H9 (cell line): ENCODE results near the gene KCMF1. TPM values are rescaled to one million over a fixed set of nuclear protein-coding genes. Genes with fewer than 3 reads are reported as not detected.
"Not testable (repeated sequence)": the region's sequence is repeated elsewhere in the genome, so short reads cannot be mapped to it uniquely, and the experiment has no call there.

ENCODE experiments used
- DNase-seq: peaks from one replicate; pipeline ENCODE4 v3.0.0-alpha.2; 2017
- H2AFZ ChIP-seq: one replicate; pipeline ENCODE4 v1.6.1; 2013; ENCODE audit warnings: mild to moderate bottlenecking, low read length, control low read depth, moderate library complexity
- H2AK5ac ChIP-seq: 2 replicates; pipeline ENCODE4 v1.6.1; 2013; ENCODE audit warnings: low read length, control low read depth, mixed read lengths; ENCODE audit not compliant: insufficient read length
- H2BK120ac ChIP-seq: one replicate; pipeline ENCODE4 v1.6.1; 2013; ENCODE audit warnings: low read depth, mild to moderate bottlenecking, low read length, control low read depth, inconsistent platforms; ENCODE audit not compliant: poor library complexity, severe bottlenecking
- H2BK12ac ChIP-seq: 2 replicates; pipeline ENCODE4 v1.6.1; 2013; ENCODE audit warnings: low read length, control low read depth, mixed read lengths, low read depth; ENCODE audit not compliant: insufficient read length
- H2BK15ac ChIP-seq: 2 replicates; pipeline ENCODE4 v1.6.1; 2013; ENCODE audit warnings: low read depth, low read length, control low read depth
- H2BK20ac ChIP-seq: one replicate; pipeline ENCODE4 v1.6.1; 2013; ENCODE audit warnings: low read depth, mild to moderate bottlenecking, low read length, control low read depth, inconsistent platforms; ENCODE audit not compliant: poor library complexity, severe bottlenecking
- H2BK5ac ChIP-seq: 2 replicates; pipeline ENCODE4 v1.6.1; 2013; ENCODE audit warnings: low read length, control low read depth, mixed read lengths; ENCODE audit not compliant: insufficient read length
- H3K14ac ChIP-seq: 2 replicates; pipeline ENCODE4 v1.6.1; 2013; ENCODE audit warnings: low read length, control low read depth; ENCODE audit not compliant: insufficient read depth
- H3K18ac ChIP-seq: 2 replicates; pipeline ENCODE4 v1.6.1; 2013; ENCODE audit warnings: low read depth, mild to moderate bottlenecking, mixed read lengths, low read length, control low read depth; ENCODE audit not compliant: insufficient read length
- H3K23ac ChIP-seq: 2 replicates; pipeline ENCODE4 v1.6.1; 2013; ENCODE audit warnings: low read length, control low read depth, mixed read lengths, low read depth; ENCODE audit not compliant: insufficient read length
- H3K23me2 ChIP-seq: 2 replicates; pipeline ENCODE4 v1.6.1; 2013; ENCODE audit warnings: low read depth, mild to moderate bottlenecking, mixed read lengths, low read length, control low read depth; ENCODE audit not compliant: insufficient read length, poor library complexity, severe bottlenecking
- H3K27ac ChIP-seq: 2 replicates; pipeline ENCODE4 v1.5.1; 2013; ENCODE audit warnings: low read length, control low read depth, mixed read lengths, low read depth; ENCODE audit not compliant: insufficient read length
- H3K27me3 ChIP-seq: 2 replicates; pipeline ENCODE4 v1.6.1; 2013; ENCODE audit warnings: low read length, control low read depth, inconsistent platforms; ENCODE audit not compliant: insufficient read depth
- H3K4ac ChIP-seq: 2 replicates; pipeline ENCODE4 v1.6.1; 2013; ENCODE audit warnings: low read depth, mild to moderate bottlenecking, control low read depth, inconsistent platforms, low read length, moderate library complexity
- H3K4me1 ChIP-seq: 2 replicates; pipeline ENCODE4 v1.6.1; 2013; ENCODE audit warnings: low read length, control low read depth, inconsistent platforms; ENCODE audit not compliant: insufficient read depth
- H3K4me2 ChIP-seq: 2 replicates; pipeline ENCODE4 v1.6.1; 2013; ENCODE audit warnings: low read length, control low read depth, mixed read lengths; ENCODE audit not compliant: insufficient read length, insufficient read depth
- H3K56ac ChIP-seq: 2 replicates; pipeline ENCODE4 v1.6.1; 2013; ENCODE audit warnings: low read depth, mild to moderate bottlenecking, mixed read lengths, low read length, control low read depth; ENCODE audit not compliant: insufficient read length
- H3K79me1 ChIP-seq: 2 replicates; pipeline ENCODE4 v1.6.1; 2013; ENCODE audit warnings: low read depth, mild to moderate bottlenecking, moderate library complexity, low read length, control low read depth, inconsistent platforms; ENCODE audit not compliant: insufficient read depth, poor library complexity, severe bottlenecking
- H3K79me2 ChIP-seq: 2 replicates; pipeline ENCODE4 v1.6.1; 2013; ENCODE audit warnings: low read length, control low read depth, inconsistent platforms; ENCODE audit not compliant: insufficient read depth
- H3K9ac ChIP-seq: 2 replicates; pipeline ENCODE4 v1.6.1; 2013; ENCODE audit warnings: low read length, control low read depth, mixed read lengths; ENCODE audit not compliant: insufficient read length; ENCODE audit errors: extremely low read depth
- H3K9me3 ChIP-seq: one replicate; pipeline ENCODE4 v1.6.1; 2013; ENCODE audit warnings: low read depth, low read length, inconsistent platforms; ENCODE audit not compliant: control insufficient read depth
- H3T11ph ChIP-seq: one replicate; pipeline ENCODE4 v1.6.1; 2013; ENCODE audit warnings: mild to moderate bottlenecking, low read length, control low read depth, inconsistent platforms
- H4K20me1 ChIP-seq: one replicate; pipeline ENCODE4 v1.6.1; 2013; ENCODE audit not compliant: control insufficient read depth, insufficient read length, insufficient read depth
- H4K5ac ChIP-seq: 2 replicates; pipeline ENCODE4 v1.6.1; 2013; ENCODE audit warnings: low read depth, mild to moderate bottlenecking, mixed read lengths, low read length, control low read depth; ENCODE audit not compliant: insufficient read length
- H4K8ac ChIP-seq: replicated peaks from 2 replicates; pipeline ENCODE4 v1.6.1; 2013; ENCODE audit warnings: low read length, control low read depth, mixed read lengths, low read depth; ENCODE audit not compliant: insufficient read length
- H4K91ac ChIP-seq: 2 replicates; pipeline ENCODE4 v1.6.1; 2013; ENCODE audit warnings: low read depth, mild to moderate bottlenecking, moderate library complexity, mixed read lengths, low read length, control low read depth; ENCODE audit not compliant: insufficient read length
- H3K27ac Mint-ChIP-seq, 3 experiments: 2 replicates in 2 of 3; 3 replicates in 1 of 3; pipeline ENCODE4 v1.8.0; 2020 to 2021; ENCODE audit warnings: mixed read lengths in 3 of 3, mild to moderate bottlenecking in 1 of 3, moderate library complexity in 1 of 3
- H3K27me3 Mint-ChIP-seq: 2 replicates; pipeline ENCODE4 v1.8.0; 2021; ENCODE audit warnings: low read depth, mild to moderate bottlenecking, moderate library complexity, mixed read lengths
- H3K36me3 Mint-ChIP-seq, 3 experiments: 2 replicates in 2 of 3; 3 replicates in 1 of 3; pipeline ENCODE4 v1.8.0; 2020 to 2021; ENCODE audit warnings: low read depth in 3 of 3, mixed read lengths in 3 of 3; ENCODE audit not compliant: insufficient read depth in 1 of 3
- H3K4me1 Mint-ChIP-seq, 2 experiments: 2 replicates each; pipeline ENCODE4 v1.8.0; 2020; ENCODE audit warnings: mixed read lengths in 2 of 2
- H3K4me3 Mint-ChIP-seq, 2 experiments: 2 replicates in 1 of 2; 3 replicates in 1 of 2; pipeline ENCODE4 v1.8.0; 2020 to 2021; ENCODE audit warnings: mild to moderate bottlenecking in 2 of 2, mixed read lengths in 2 of 2, moderate library complexity in 1 of 2
- H3K9me3 Mint-ChIP-seq, 2 experiments: 2 replicates in 1 of 2; 3 replicates in 1 of 2; pipeline ENCODE4 v1.8.0; 2020; ENCODE audit warnings: mild to moderate bottlenecking in 2 of 2, mixed read lengths in 2 of 2, moderate library complexity in 1 of 2
- CTCF ChIP-seq: fragments of 200-600 bp; sonication (generic); conservative IDR thresholded peaks from 3 replicates; pipeline ENCODE4 v1.8.0; 2021; ENCODE audit warnings: antibody characterized with exemption, mild to moderate bottlenecking
- WGBS: extraction: QIAGEN DNeasy Blood & Tissue Kit; methylation state at CpG from one replicate; pipeline ENCODE4 v1.1.7; 2013; ENCODE audit warnings: missing lambda C conversion rate, low lambda C conversion rate, mixed read lengths; ENCODE audit not compliant: insufficient read length; ENCODE audit errors: extremely low coverage; 5-methylcytosine and 5-hydroxymethylcytosine counted together
- total RNA-seq: library from RNA; stranded (reverse); gene quantifications from 2 replicates; pipeline ENCODE4 v1.2.1, GENCODE V29; 2021

KCMF1 gene
- total RNA-seq, 1 experiment from 2014 or later, result 113 TPM

- Histone ChIP-seq H2BK15ac (no peak overlapping the region), H2BK5ac (no peak overlapping the region), H4K5ac (no peak overlapping the region), H2AK5ac (no peak overlapping the region), H3K14ac (no peak overlapping the region), H3K23me2 (no peaks in the 10 kb centered on the region), H3K23ac (no peak overlapping the region), H4K8ac (no peak overlapping the region), H3K79me2 (no peaks in the 10 kb centered on the region), H3K18ac (no peak overlapping the region), H2BK120ac (no peak overlapping the region), H3K56ac (no peak overlapping the region), H4K91ac (no peak overlapping the region), H3K9me3 (no peaks in the 10 kb centered on the region), H2AFZ (no peak overlapping the region), H3K4me1 (peaks cover 6% of the 10 kb centered on the region; the same call in 1 of the 2 replicates), H4K20me1 (no peaks in the 10 kb centered on the region), H3K4me2 (no peak overlapping the region), H3K9ac (no peak overlapping the region), H3K79me1 (no peaks in the 10 kb centered on the region), H3K27me3 (no peaks in the 10 kb centered on the region), H2BK20ac (no peak overlapping the region), H3T11ph (no peak overlapping the region), H3K27ac (no peak overlapping the region), H2BK12ac (no peak overlapping the region), H3K4ac (no peak overlapping the region)
- Mint-ChIP-seq H3K4me3 (no peak overlapping the region), H3K27ac (peak overlapping the region in 1 of 3 experiments; percentile 9; a peak in 1 of 7 replicates), H3K27me3 (no peaks in the 10 kb centered on the region), H3K9me3 (no peaks in the 10 kb centered on the region), H3K4me1 (peaks cover 27 to 37% of the 10 kb centered on the region in 2 experiments), H3K36me3 (no peaks in the 10 kb centered on the region)
- WGBS, result no CpG with 5 or more reads among the region's 7 CpGs
- no peak for TF ChIP-seq CTCF
- DNase-seq, result no peak
These were observed 26.6 kb upstream of the KCMF1 start for GRCh38 chr2:84944295-84944909.

GRCh38 chr2:84945838-84946203 is 25.1 kb upstream of the KCMF1 start:
- not testable (repeated sequence) for H3K9ac ChIP-seq, H3K56ac ChIP-seq, H3K4me2 ChIP-seq, H3K4me3 Mint-ChIP-seq, H2BK120ac ChIP-seq, H3K4ac ChIP-seq, H3K36me3 Mint-ChIP-seq, H3K14ac ChIP-seq, H3K27me3 ChIP-seq, H3K79me2 ChIP-seq, H2BK15ac ChIP-seq, DNase-seq, H3T11ph ChIP-seq, H3K79me1 ChIP-seq, H2BK5ac ChIP-seq, H3K23ac ChIP-seq, H3K9me3 ChIP-seq, H3K27me3 Mint-ChIP-seq, H3K23me2 ChIP-seq, H2AFZ ChIP-seq, H3K4me1 ChIP-seq, H3K27ac ChIP-seq, H2BK20ac ChIP-seq, H4K5ac ChIP-seq, H4K91ac ChIP-seq, H2BK12ac ChIP-seq, H4K8ac ChIP-seq, H3K9me3 Mint-ChIP-seq, H2AK5ac ChIP-seq, H4K20me1 ChIP-seq, H3K18ac ChIP-seq
- peak overlapping the region in 2 of 3 experiments; percentile 61 to 87; a peak in 2 of 7 replicates for H3K27ac Mint-ChIP-seq
- no CpG with 5 or more reads among the region's 3 CpGs for WGBS
- peaks cover 18 to 24% of the 10 kb centered on the region in 2 experiments for H3K4me1 Mint-ChIP-seq
